ENCODE data around the gene PTPRN.
A peak's percentile ranks its signal among the peaks of the same experiment; 100 is the strongest.
"Not testable (repeated sequence)": the region's sequence is repeated elsewhere in the genome, so short reads cannot be mapped to it uniquely, and the experiment has no call there.

The PTPRN gene

DNA sequence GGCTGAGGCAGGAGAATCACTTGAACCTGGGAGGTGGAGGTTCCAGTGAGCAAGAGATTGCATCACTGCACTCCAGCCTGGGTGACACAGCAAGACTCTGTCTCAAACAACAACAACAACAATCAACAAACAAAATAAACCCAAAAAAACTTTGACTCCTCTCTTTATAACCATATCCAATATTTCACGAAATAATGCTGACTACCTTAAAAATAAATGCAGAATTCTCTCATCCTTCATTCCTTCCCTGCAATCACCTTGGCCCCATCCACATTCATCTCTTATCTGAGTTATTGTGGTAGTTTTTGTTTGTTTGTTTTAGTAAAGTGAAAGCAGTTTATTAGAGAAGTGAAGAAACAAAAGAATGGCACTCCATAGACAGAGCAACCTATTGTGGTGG, 3.2 kb downstream of the PTPRN start:
- no peak for DNase-seq

- no peak for DNase-seq
Observed at GRCh38 chr2:219304223-219304622, 5.0 kb downstream of the PTPRN start.

DNA sequence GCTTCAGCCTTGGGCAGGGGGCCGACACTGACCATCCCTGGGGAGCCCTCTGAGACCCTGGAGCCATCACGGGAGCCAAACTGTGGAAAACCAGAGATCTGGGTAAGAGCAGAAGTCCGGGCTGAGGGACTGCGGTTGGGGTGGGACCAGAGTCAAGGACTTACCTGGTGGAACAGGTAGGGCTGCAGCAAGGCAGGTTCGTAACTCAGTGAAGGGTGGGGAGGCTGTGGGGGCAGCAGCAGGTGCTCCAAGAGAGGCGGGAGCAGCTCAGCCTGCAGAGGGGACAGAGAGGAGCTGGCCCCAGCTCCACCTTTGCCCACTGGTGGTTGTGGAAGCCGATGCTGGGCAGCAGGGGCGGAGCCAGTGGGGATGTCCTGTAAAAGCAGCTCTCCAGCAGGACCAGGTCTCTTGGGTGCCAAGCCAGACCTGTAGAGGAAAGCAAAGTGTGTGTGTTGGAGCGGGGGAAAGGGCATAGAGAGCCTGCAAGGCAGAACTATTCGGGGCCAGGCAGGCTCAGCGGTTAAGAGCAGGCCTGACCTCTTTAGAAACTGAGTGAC, 6.7 kb downstream of the PTPRN start:
- no peak for DNase-seq

GRCh38 chr2:219300022-219300421, 9.2 kb downstream of the PTPRN start:
- no peak for DNase-seq

DNA sequence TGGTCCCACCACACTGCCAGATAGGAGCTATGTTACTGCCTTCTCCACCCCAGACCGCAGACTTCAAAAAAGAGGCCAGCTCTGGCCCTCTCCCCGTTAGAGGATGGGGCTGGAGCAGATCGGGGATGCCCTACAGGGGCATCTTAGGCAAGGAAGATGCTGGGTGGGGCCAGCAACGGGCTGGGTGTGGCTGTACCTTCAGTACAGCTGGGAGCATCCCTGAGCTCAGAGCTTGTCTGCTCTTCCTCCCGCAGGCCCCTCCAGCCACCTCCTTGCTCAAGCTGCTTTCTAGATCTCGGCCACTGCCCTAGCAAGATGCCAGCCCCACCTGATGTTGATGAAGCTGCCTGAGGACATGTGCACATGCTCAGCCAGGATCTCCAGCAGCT, 9.8 kb downstream of the PTPRN start:
- DNase-seq: no peak

DNA sequence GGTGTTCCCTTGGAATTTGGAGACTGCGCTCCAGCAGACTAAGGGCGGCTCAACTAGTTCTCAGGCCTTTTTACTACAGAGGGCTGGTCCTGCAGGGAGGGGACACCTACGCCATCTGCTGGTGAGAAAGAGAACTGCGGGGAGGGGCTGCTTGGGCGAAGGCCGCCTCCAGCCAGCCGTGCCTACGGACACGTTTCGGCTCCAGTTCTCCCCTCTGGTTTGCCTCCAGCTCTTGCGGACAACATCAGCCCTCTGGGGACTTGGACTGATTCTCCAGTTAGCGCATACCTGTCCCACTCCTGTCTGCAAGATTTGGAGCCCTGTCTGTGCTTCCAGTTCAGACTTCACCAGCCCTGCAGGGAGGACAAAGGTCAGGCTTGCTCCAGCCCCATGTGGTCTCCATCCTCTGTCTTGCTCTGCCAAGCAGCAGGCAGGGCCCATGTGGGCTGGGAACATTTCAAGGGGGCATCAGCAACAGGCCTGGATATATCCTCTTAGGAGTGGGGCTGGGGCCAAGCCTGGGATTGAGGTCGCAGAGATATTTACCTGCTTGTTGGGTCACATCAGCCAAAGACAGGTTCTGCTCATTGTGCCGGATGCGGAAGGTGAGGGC, 10.3 kb downstream of the PTPRN start:
- peak; percentile 90 for DNase-seq

- no peak for DNase-seq
Observed at GRCh38 chr2:219297766-219298456, 11.3 kb downstream of the PTPRN start.

- DNase-seq: no peak
Observed at GRCh38 chr2:219296631-219297391, 12.4 kb downstream of the PTPRN start.

DNA sequence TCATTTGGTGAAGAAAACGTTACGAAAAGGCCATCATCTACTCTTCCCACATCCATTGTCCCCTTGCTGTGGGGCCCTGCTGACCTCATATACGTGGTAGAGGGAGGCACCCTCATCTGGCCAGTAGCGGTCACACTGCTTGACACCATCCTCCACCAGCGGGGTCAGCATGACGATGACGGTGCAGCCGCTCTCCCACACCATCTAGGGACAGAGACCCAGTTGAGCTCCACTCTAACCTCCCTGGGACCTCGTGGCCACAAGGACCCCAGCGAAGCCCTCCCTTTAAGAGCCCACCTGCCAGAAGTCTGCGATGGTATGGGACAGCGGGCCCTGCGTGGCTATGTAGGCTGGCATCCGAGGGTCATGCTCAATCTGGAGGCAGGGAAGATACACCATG, 13.1 kb downstream of the PTPRN start:
- no peak for DNase-seq

GRCh38 chr2:219294356-219295351, 14.5 kb downstream of the PTPRN start:
- DNase-seq: peak; percentile 90

DNA sequence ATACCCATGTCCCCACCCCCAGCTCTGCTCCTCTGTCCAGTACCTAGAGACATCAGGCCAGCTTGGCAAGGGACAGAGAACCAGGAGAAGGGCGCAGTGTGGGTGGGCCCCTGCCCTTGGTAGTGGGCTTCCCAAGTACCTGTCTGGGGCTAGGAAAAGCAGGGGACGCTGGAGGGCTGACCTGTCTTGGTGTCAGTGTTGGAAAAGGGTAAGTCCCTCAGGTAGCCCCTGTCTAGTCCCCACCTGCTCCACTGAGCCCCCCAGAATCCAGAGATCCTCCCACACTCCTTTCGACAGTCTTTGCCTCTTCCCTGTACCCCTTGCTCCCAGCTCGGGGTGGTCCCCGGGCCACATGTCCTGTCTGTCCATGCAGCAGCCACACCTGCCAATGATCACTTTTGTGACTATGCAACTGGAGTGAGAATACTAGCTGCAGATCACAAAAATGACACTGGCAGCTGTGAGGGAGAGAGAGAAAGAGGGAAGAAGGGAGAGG, 15.4 kb downstream of the PTPRN start:
- DNase-seq: no peak

DNA sequence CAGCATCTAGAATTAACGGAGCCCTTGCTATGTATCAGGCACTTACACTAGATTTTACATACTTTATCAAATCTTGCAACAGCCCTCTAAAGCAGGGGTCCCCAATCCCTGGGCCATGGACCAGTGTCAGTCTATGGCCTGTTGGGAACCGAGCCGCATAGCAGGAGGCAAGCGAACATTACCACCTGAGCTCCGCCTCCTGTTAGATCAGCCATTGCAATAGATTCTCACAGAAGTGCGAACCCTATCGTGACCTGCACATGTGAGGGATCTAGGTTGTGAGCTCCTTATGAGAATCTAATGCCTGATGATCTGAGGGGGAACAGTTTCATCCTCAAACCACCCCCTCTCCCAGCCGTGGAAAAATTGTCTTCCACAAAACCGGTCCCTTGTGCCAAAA, 16.6 kb downstream of the PTPRN start:
- DNase-seq: no peak

DNA sequence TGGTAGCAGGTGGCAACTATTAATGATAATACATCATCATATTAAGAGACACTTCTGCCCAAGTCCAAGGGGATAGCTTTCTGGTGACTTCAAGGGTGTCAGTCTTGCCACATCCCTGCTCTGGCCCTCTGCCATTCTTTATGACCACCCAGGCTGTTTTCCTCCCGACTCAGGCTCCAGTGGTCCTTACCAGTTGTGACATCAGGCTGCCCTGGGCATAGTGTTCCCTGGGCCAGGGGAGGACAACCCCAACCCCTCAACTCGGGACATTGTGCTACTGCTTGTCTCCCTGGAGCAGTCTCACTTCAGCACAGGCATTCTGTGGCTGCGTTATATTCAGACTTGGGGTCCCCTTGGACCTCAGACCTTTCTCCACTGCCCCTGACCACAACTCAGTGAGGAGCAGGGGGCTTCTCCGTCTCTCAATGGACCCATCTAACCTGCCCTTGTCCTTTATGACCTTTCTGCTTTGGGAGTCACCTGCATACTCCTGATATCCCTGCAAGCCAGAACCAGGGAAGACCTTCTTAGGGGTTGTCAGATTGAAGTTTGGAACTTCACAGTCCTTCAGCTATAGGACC, 17.2 kb downstream of the PTPRN start:
- DNase-seq: no peak

- no peak for DNase-seq
Observed at GRCh38 chr2:219291394-219291793, 17.8 kb downstream of the PTPRN start.

GRCh38 chr2:219290381-219291171, 18.6 kb downstream of the PTPRN start:
- DNase-seq: no peak

DNA sequence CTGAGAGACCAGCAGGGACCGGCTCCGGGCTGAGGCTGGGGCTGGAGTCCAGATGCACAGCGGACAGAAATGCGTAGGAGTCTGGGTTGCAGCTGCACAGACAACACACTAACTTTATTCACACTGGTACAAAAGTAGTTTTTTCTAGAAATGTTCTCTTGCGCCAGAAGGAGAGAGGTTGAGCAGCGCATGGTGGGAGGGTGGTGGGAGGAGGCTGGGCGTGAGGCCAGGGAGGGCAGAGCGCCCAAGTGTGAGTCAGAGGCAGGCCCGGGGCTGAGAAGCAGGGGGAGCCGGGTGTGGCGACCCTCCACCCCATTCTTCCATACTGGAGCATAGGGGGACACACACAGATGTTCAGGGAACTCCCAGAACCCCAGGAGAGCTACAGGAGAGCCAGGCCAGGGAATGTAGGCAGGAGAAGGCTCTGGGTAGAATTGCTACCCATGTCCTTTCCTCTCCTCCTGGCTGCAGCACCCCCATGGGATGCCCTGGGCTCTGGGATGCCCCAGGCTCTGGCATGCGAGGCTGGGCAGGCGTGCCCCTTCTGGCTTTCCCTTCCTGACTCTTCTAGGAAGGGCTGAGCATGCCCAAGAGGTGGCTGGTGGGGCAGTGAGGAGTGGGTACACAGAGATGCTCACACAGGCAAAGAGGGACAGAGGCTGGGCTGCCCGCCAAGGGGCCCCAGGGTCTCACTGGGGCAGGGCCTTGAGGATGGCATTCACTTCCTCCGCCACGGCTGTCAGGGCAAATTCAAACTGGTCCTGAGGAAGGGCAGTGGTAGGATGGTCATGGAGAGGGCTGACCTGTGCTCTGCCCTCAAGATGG, 19.5 kb downstream of the PTPRN start:
- DNase-seq: peak; percentile 94

DNA sequence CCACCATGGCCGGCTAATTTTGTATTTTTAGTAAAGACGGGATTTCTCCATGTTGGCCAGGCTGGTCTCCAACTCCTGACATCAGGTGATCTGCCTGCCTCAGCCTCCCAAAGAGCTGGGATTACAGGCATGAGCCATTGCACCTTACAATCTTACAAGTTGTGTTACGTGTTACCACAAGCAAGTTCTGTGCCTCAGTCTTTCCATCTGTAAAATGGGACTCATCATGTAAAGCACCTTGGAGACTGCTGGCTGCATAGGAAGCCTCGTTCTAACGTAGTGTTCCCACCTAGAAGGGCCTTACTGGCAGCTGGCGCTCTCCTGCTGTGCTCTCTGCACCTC, 20.0 kb downstream of the PTPRN start:
- no peak for DNase-seq

DNA sequence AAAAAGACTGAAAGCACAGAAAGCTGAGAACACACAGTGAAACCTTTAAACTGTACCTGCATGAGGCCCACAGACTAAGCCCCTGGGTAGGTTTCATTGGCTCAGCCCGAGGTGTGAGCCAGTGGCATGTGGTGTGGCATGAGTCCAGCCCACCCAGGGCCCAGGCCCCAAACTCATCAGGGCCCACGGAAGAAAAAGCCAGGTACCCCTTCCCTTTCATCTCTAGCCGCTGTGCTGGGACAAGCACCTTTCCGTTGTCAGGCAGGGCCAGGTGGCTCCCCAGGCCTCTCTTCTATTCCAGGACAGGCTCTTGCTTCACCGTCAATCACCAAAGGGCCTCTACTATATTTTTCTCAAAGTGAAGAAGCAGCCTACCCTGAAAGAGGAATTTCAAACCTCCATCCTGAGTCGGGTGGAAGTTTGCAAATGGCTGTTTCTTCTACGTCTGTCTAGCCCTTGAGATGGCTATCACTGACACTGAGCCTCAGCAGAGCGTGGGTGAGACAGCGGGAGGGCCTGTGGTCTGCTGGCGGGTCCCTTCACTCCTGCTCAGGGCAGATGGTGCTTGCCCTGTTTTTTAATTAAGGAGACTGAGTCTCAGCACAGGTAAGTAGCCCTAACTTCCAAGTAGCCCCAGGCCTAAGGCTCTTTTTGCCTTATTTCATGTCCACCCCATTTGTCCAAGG, 21.5 kb downstream of the PTPRN start:
- no peak for DNase-seq

DNA sequence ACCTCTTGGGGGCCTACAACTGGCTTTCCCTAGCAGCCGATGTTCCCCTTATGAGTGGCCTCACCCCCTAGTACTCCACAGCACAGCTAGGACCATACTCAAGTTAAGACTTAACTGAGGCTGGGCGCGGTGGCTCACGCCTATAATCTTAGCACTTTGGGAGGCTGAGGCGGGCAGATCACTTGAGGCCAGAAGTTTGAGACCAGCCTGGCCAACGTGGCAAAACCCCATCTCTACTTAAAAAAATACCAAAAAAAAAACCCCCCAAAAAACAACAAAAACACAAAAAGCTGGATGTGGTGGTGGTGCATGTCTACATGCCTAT, 22.1 kb downstream of the PTPRN start:
- not testable (repeated sequence) for DNase-seq
